Epithelial cell of proximal tubule (primary cell): Measurements from ENCODE around the gene CD180. TPM values are rescaled to one million over a fixed set of nuclear protein-coding genes. Genes with fewer than 3 reads are reported as not detected.

Source experiments
- DNase-seq: peaks from one replicate; pipeline ENCODE4 v3.0.0-alpha.2; 2011; ENCODE audit warnings: low read depth
- H3K4me3 ChIP-seq: 2 replicates; pipeline ENCODE4 v1.5.1; 2011; ENCODE audit warnings: low read depth, mild to moderate bottlenecking, low read length
- total RNA-seq: library from RNA; depleted of rRNA; stranded (reverse); fragments of >200 nt; gene quantifications from 2 replicates; pipeline ENCODE4 v1.2.3, GENCODE V29; 2015
- TF ChIP-seq, protein P1 (sequence below): conservative IDR thresholded peaks from 2 replicates; pipeline ENCODE4 v1.5.1; 2012; ENCODE audit warnings: low read depth, mild to moderate bottlenecking, low read length

CD180 gene
- total RNA-seq, 1 donor from 2014 or later: not detected

- H3K4me3 ChIP-seq: no peak overlapping the region
- TF ChIP-seq, protein P1, sequence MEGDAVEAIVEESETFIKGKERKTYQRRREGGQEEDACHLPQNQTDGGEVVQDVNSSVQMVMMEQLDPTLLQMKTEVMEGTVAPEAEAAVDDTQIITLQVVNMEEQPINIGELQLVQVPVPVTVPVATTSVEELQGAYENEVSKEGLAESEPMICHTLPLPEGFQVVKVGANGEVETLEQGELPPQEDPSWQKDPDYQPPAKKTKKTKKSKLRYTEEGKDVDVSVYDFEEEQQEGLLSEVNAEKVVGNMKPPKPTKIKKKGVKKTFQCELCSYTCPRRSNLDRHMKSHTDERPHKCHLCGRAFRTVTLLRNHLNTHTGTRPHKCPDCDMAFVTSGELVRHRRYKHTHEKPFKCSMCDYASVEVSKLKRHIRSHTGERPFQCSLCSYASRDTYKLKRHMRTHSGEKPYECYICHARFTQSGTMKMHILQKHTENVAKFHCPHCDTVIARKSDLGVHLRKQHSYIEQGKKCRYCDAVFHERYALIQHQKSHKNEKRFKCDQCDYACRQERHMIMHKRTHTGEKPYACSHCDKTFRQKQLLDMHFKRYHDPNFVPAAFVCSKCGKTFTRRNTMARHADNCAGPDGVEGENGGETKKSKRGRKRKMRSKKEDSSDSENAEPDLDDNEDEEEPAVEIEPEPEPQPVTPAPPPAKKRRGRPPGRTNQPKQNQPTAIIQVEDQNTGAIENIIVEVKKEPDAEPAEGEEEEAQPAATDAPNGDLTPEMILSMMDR: no peak
- no peak for DNase-seq
These were observed 958 bp downstream of the CD180 start for GRCh38 chr5:67195406-67196275.

DNA sequence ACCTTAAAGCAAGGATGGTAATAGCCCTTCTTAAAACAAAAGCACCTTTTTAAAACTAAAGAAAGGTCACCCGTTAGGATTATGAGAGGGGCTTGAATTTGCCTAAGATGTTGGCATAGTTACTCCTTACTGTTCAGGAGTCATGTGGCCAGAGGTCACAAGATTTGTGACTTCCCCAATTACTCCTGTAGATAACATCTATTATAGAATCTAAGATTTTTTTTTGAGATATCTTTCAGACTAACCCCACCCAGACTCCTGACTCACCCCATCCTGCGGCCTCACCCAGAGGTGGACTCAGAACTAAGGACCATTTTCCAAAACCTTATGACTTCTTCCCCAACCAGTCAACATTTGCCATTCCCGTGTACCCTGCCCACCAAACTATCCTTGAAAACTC is 2.4 kb downstream of the CD180 start:
- H3K4me3 ChIP-seq: no peak overlapping the region
- TF ChIP-seq, protein P1: no peak
- no peak for DNase-seq

GRCh38 chr5:67193439-67193807 is 3.2 kb downstream of the CD180 start:
- TF ChIP-seq, protein P1: no peak
- DNase-seq: no peak
- no peak overlapping the region for H3K4me3 ChIP-seq

DNA sequence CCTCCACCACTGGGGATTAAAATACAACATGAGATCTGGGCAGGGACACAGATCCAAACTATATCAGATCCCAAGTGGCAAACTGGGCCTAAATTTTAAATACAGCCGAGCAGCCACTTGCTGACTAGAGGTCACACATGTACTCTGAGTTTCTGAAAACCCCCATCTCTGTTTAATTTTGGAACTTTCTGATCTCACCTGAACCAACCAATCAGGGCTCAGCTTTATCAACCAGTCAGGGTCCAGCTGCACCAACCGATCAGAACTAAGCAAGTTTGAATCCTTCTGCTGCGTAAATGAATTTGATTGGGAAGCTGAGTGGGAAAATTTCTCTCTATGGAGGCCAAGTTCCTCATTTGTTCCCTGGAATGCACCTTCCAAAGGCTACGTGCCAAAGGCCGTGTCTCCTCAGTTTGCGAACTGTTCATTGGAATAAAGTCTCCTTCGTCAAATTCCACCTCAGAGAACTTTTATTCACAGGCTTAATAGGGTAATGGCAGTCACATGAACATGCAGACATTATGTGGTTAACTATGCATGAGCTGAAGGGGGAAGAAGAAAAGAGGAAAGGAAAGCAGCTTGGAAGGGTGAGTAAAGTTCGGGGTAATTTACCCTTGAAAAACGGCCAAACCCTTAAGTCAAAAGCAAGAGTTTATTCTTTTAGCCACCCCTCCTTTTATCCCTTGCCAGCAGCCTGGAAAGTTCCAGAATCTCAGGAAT is 3.7 kb downstream of the CD180 start:
- TF ChIP-seq, protein P1: no peak
- DNase-seq: no peak
- no peak overlapping the region for H3K4me3 ChIP-seq

DNA sequence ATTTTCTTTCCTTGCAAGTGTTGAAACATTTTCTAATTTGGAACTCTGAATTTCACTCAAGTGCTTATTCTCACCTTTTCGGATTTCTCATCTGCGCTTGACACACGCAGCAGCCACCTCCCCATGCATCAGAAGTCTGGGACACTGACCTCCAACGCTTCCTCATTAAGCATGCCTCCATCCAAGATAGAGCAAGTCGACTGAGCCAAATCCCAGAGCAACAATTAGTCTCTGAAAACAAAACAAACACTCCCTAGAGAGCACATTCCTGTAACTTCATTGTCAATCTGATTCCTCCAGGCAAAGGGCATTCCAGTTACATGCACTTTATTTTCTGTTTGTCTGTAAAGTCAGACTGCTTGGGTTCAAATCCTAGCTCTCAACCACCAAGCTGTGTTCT is 5.7 kb downstream of the CD180 start:
- no peak for DNase-seq
- TF ChIP-seq, protein P1: no peak

DNA sequence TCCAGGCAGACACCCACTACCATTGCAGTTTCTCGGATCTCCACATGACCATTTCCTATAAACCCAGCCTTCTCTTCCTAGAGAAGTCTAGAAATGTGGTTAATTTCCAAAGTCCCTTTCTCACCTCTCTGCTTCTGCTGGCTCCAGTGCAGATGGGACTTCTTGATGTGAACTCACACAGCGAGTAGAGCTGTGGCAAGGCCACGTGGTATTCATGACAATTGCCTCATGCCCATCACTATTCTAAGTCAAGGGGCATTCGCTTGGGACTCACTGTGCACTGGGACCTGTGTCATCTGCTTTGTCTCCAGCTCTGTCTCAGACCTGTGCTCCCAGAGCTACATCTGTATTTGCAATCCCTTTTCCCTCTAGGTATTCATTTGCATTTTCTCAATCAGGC is 6.2 kb downstream of the CD180 start:
- no peak for DNase-seq
- TF ChIP-seq, protein P1: no peak
- no peak overlapping the region for H3K4me3 ChIP-seq

More for the DNA sequence above, 5.7 kb downstream of the CD180 start:
- no peak overlapping the region for H3K4me3 ChIP-seq
